ENCODE measurements around the gene PARVA. TPM values are rescaled to one million over a fixed set of nuclear protein-coding genes. Genes with fewer than 3 reads are reported as not detected.
A peak's percentile ranks its signal among the peaks of the same experiment; 100 is the strongest.

Gene PARVA
- total RNA-seq: 15.1 TPM

- Histone ChIP-seq H3K4me1 (ENCODE audit: control insufficient read depth in 3 of 3, insufficient read depth in 3 of 3, low read length in 3 of 3) (peaks cover 5 to 16% (median 14%) of the 10 kb centered on the region in 3 donors), H3K4me3 (ENCODE audit: low read length in 3 of 3) (peak within 1 kb of the TSS; percentile 75 to 81 (median 81)), H3K36me3 (ENCODE audit: control insufficient read depth in 3 of 3, insufficient read depth in 3 of 3, low read length in 3 of 3) (no peaks in the 10 kb centered on the region), H3K27ac (ENCODE audit: low read depth, low read length) (peak within 1 kb of the TSS; percentile 84), H3K9me3 (ENCODE audit: control insufficient read depth in 3 of 3, low read length in 3 of 3) (no peaks in the 10 kb centered on the region), H3K9ac (ENCODE audit: low read depth in 1 of 3, low read length in 3 of 3) (peak within 1 kb of the TSS; percentile 74 to 82 (median 82)), H3K27me3 (ENCODE audit: control insufficient read depth in 3 of 3, insufficient read depth in 3 of 3, low read length in 3 of 3) (no peaks in the 10 kb centered on the region)
Observed at GRCh38 chr11:12377106-12377823, at the start of gene PARVA. PARVA (plus strand) TSS chr11:12377571; CDS start chr11:12377648, 77 bp downstream.

GRCh38 chr11:12329169-12329568, 48.2 kb upstream of the PARVA start:
- no peak overlapping the region for H3K4me3 ChIP-seq (ENCODE audit: low read length in 3 of 3)
- no peaks in the 10 kb centered on the region for H3K27me3 ChIP-seq (ENCODE audit: control insufficient read depth in 3 of 3, insufficient read depth in 3 of 3, low read length in 3 of 3)
- no peaks in the 10 kb centered on the region for H3K9me3 ChIP-seq (ENCODE audit: control insufficient read depth in 3 of 3, low read length in 3 of 3)
- H3K36me3 ChIP-seq (ENCODE audit: control insufficient read depth in 3 of 3, insufficient read depth in 3 of 3, low read length in 3 of 3): no peaks in the 10 kb centered on the region
- H3K27ac ChIP-seq (ENCODE audit: low read depth, low read length): no peak overlapping the region
- peaks cover 0 to 5% (median 0%) of the 10 kb centered on the region in 3 donors for H3K4me1 ChIP-seq (ENCODE audit: control insufficient read depth in 3 of 3, insufficient read depth in 3 of 3, low read length in 3 of 3)
- no peak overlapping the region for H3K9ac ChIP-seq (ENCODE audit: low read depth in 1 of 3, low read length in 3 of 3)

GRCh38 chr11:12329797-12330196, 47.6 kb upstream of the PARVA start:
- Histone ChIP-seq H3K4me1 (ENCODE audit: control insufficient read depth in 3 of 3, insufficient read depth in 3 of 3, low read length in 3 of 3) (peaks cover 0 to 5% (median 0%) of the 10 kb centered on the region in 3 donors), H3K9ac (ENCODE audit: low read depth in 1 of 3, low read length in 3 of 3) (no peak overlapping the region), H3K36me3 (ENCODE audit: control insufficient read depth in 3 of 3, insufficient read depth in 3 of 3, low read length in 3 of 3) (no peaks in the 10 kb centered on the region), H3K27ac (ENCODE audit: low read depth, low read length) (no peak overlapping the region), H3K9me3 (ENCODE audit: control insufficient read depth in 3 of 3, low read length in 3 of 3) (no peaks in the 10 kb centered on the region), H3K27me3 (ENCODE audit: control insufficient read depth in 3 of 3, insufficient read depth in 3 of 3, low read length in 3 of 3) (no peaks in the 10 kb centered on the region), H3K4me3 (ENCODE audit: low read length in 3 of 3) (no peak overlapping the region)

- H3K36me3 ChIP-seq (ENCODE audit: control insufficient read depth in 3 of 3, insufficient read depth in 3 of 3, low read length in 3 of 3): no peaks in the 10 kb centered on the region
- peaks cover 0 to 5% (median 0%) of the 10 kb centered on the region in 3 donors for H3K4me1 ChIP-seq (ENCODE audit: control insufficient read depth in 3 of 3, insufficient read depth in 3 of 3, low read length in 3 of 3)
- no peaks in the 10 kb centered on the region for H3K27me3 ChIP-seq (ENCODE audit: control insufficient read depth in 3 of 3, insufficient read depth in 3 of 3, low read length in 3 of 3)
- no peak overlapping the region for H3K9ac ChIP-seq (ENCODE audit: low read depth in 1 of 3, low read length in 3 of 3)
- H3K4me3 ChIP-seq (ENCODE audit: low read length in 3 of 3): no peak overlapping the region
- H3K27ac ChIP-seq (ENCODE audit: low read depth, low read length): no peak overlapping the region
- H3K9me3 ChIP-seq (ENCODE audit: control insufficient read depth in 3 of 3, low read length in 3 of 3): no peaks in the 10 kb centered on the region
Observed at GRCh38 chr11:12330485-12331231, 46.7 kb upstream of the PARVA start.

- Histone ChIP-seq H3K9ac (ENCODE audit: low read depth in 1 of 3, low read length in 3 of 3) (no peak overlapping the region), H3K4me3 (ENCODE audit: low read length in 3 of 3) (no peak overlapping the region), H3K4me1 (ENCODE audit: control insufficient read depth in 3 of 3, insufficient read depth in 3 of 3, low read length in 3 of 3) (peaks cover 0 to 5% (median 0%) of the 10 kb centered on the region in 3 donors), H3K36me3 (ENCODE audit: control insufficient read depth in 3 of 3, insufficient read depth in 3 of 3, low read length in 3 of 3) (no peaks in the 10 kb centered on the region), H3K9me3 (ENCODE audit: control insufficient read depth in 3 of 3, low read length in 3 of 3) (no peaks in the 10 kb centered on the region), H3K27me3 (ENCODE audit: control insufficient read depth in 3 of 3, insufficient read depth in 3 of 3, low read length in 3 of 3) (no peaks in the 10 kb centered on the region), H3K27ac (ENCODE audit: low read depth, low read length) (no peak overlapping the region)
Observed at GRCh38 chr11:12331239-12331874, 46.0 kb upstream of the PARVA start.

- Histone ChIP-seq H3K4me3 (ENCODE audit: low read length in 3 of 3) (no peak overlapping the region), H3K36me3 (ENCODE audit: control insufficient read depth in 3 of 3, insufficient read depth in 3 of 3, low read length in 3 of 3) (no peaks in the 10 kb centered on the region), H3K27ac (ENCODE audit: low read depth, low read length) (no peak overlapping the region), H3K9me3 (ENCODE audit: control insufficient read depth in 3 of 3, low read length in 3 of 3) (no peaks in the 10 kb centered on the region), H3K27me3 (ENCODE audit: control insufficient read depth in 3 of 3, insufficient read depth in 3 of 3, low read length in 3 of 3) (no peaks in the 10 kb centered on the region), H3K4me1 (ENCODE audit: control insufficient read depth in 3 of 3, insufficient read depth in 3 of 3, low read length in 3 of 3) (no peaks in the 10 kb centered on the region), H3K9ac (ENCODE audit: low read depth in 1 of 3, low read length in 3 of 3) (no peak overlapping the region)
Observed at GRCh38 chr11:12343526-12343925, 33.8 kb upstream of the PARVA start.

- Histone ChIP-seq H3K36me3 (ENCODE audit: control insufficient read depth in 3 of 3, insufficient read depth in 3 of 3, low read length in 3 of 3) (no peaks in the 10 kb centered on the region), H3K9me3 (ENCODE audit: control insufficient read depth in 3 of 3, low read length in 3 of 3) (no peaks in the 10 kb centered on the region), H3K4me1 (ENCODE audit: control insufficient read depth in 3 of 3, insufficient read depth in 3 of 3, low read length in 3 of 3) (no peaks in the 10 kb centered on the region), H3K9ac (ENCODE audit: low read depth in 1 of 3, low read length in 3 of 3) (no peak overlapping the region), H3K27me3 (ENCODE audit: control insufficient read depth in 3 of 3, insufficient read depth in 3 of 3, low read length in 3 of 3) (peaks cover 0 to 2% (median 0%) of the 10 kb centered on the region in 3 donors), H3K27ac (ENCODE audit: low read depth, low read length) (no peak overlapping the region), H3K4me3 (ENCODE audit: low read length in 3 of 3) (no peak overlapping the region)
Observed at GRCh38 chr11:12353534-12353933, 23.8 kb upstream of the PARVA start.

GRCh38 chr11:12354750-12355545, 22.4 kb upstream of the PARVA start:
- Histone ChIP-seq H3K27ac (ENCODE audit: low read depth, low read length) (no peak overlapping the region), H3K9me3 (ENCODE audit: control insufficient read depth in 3 of 3, low read length in 3 of 3) (no peaks in the 10 kb centered on the region), H3K36me3 (ENCODE audit: control insufficient read depth in 3 of 3, insufficient read depth in 3 of 3, low read length in 3 of 3) (no peaks in the 10 kb centered on the region), H3K4me3 (ENCODE audit: low read length in 3 of 3) (no peak overlapping the region), H3K4me1 (ENCODE audit: control insufficient read depth in 3 of 3, insufficient read depth in 3 of 3, low read length in 3 of 3) (no peaks in the 10 kb centered on the region), H3K27me3 (ENCODE audit: control insufficient read depth in 3 of 3, insufficient read depth in 3 of 3, low read length in 3 of 3) (peaks cover 0 to 2% (median 0%) of the 10 kb centered on the region in 3 donors), H3K9ac (ENCODE audit: low read depth in 1 of 3, low read length in 3 of 3) (no peak overlapping the region)

GRCh38 chr11:12356944-12357655, 20.3 kb upstream of the PARVA start:
- Histone ChIP-seq H3K27ac (ENCODE audit: low read depth, low read length) (no peak overlapping the region), H3K9me3 (ENCODE audit: control insufficient read depth in 3 of 3, low read length in 3 of 3) (no peaks in the 10 kb centered on the region), H3K4me3 (ENCODE audit: low read length in 3 of 3) (no peak overlapping the region), H3K4me1 (ENCODE audit: control insufficient read depth in 3 of 3, insufficient read depth in 3 of 3, low read length in 3 of 3) (no peaks in the 10 kb centered on the region), H3K36me3 (ENCODE audit: control insufficient read depth in 3 of 3, insufficient read depth in 3 of 3, low read length in 3 of 3) (no peaks in the 10 kb centered on the region), H3K27me3 (ENCODE audit: control insufficient read depth in 3 of 3, insufficient read depth in 3 of 3, low read length in 3 of 3) (peaks cover 0 to 2% (median 0%) of the 10 kb centered on the region in 3 donors), H3K9ac (ENCODE audit: low read depth in 1 of 3, low read length in 3 of 3) (no peak overlapping the region)

Measured in skeletal muscle tissue (tissue), 4 donors.